K562 (cell line): ENCODE data around the gene NABP2. TPM values are rescaled to one million over a fixed set of nuclear protein-coding genes. Genes with fewer than 3 reads are reported as not detected.

Experiments
- CCNT2 ChIP-seq: IDR thresholded peaks from 2 replicates; pipeline ENCODE4 v1.6.1; 2011; ENCODE audit warnings: borderline replicate concordance, low read depth, mild to moderate bottlenecking, moderate library complexity, mixed read lengths, low read length; ENCODE audit not compliant: insufficient read length; ENCODE audit errors: extremely low read depth
- JUND ChIP-seq, 2 experiments: IDR thresholded peaks; 2 replicates in 1 of 2; 3 replicates in 1 of 2; pipeline ENCODE4 v1.6.1; 2011; ENCODE audit warnings: borderline replicate concordance in 2 of 2, low read depth in 2 of 2, low read length in 2 of 2, improper control_type of control experiment in 1 of 2, missing biosample characterization in 1 of 2, missing genetic modification characterization in 1 of 2, missing genetic modification reagents in 1 of 2
- NCOA6 ChIP-seq: fragments of 450-650 bp; IDR thresholded peaks from 2 replicates; pipeline ENCODE4 v1.6.1; 2017; ENCODE audit warnings: mild to moderate bottlenecking
- NR2C2 ChIP-seq, 2 experiments: fragments of 200-800 bp in 1 of 2; sonication (Bioruptor generic) in 1 of 2; sonication (generic) in 1 of 2; formaldehyde crosslinking in 1 of 2; IDR thresholded peaks; 2 replicates each; pipeline versions ENCODE4 v1.6.1 to v1.8.0; 2016 to 2022; ENCODE audit warnings: mild to moderate bottlenecking in 1 of 2, missing compliant biosample characterization in 1 of 2, missing genetic modification characterization in 1 of 2, missing genetic modification reagents in 1 of 2
- POLR2G ChIP-seq: fragments of 200-400 bp; formaldehyde crosslinking; IDR thresholded peaks from 2 replicates; pipeline ENCODE4 v1.6.1; 2017; ENCODE audit warnings: low read depth, mild to moderate bottlenecking, antibody characterized with exemption, low read length, moderate library complexity
- RCOR1 ChIP-seq, 2 experiments: IDR thresholded peaks; 2 replicates each; pipeline ENCODE4 v1.6.1; 2012; ENCODE audit warnings: low read depth in 2 of 2, low read length in 2 of 2, borderline replicate concordance in 1 of 2, improper control_type of control experiment in 1 of 2
- RFX7 ChIP-seq: fragments of 250-450 bp; sonication (Bioruptor Pico); IDR thresholded peaks from 2 replicates; pipeline ENCODE4 v1.5.1; 2021; ENCODE audit warnings: mild to moderate bottlenecking
- SIN3A ChIP-seq, 2 experiments: fragments of 150-350 bp in 1 of 2; IDR thresholded peaks; 2 replicates each; pipeline ENCODE4 v1.6.1; 2011 to 2016; ENCODE audit warnings: borderline replicate concordance in 2 of 2, low read depth in 2 of 2, low read length in 2 of 2, mild to moderate bottlenecking in 2 of 2, moderate library complexity in 2 of 2; ENCODE audit not compliant: control insufficient read depth in 1 of 2
- SMC3 ChIP-seq: conservative IDR thresholded peaks from 2 replicates; pipeline ENCODE4 v1.6.1; 2011; ENCODE audit warnings: low read depth, low read length, improper control_type of control experiment; ENCODE audit not compliant: insufficient read depth
- SREBF1 ChIP-seq: fragments of 150-350 bp; IDR thresholded peaks from 2 replicates; pipeline ENCODE4 v1.6.1; 2014; ENCODE audit warnings: antibody characterized with exemption, low read depth, low read length, borderline replicate concordance
- TOE1 ChIP-seq, 2 experiments: fragments of 450-650 bp in 1 of 2; sonication (generic) in 1 of 2; formaldehyde crosslinking in 1 of 2; IDR thresholded peaks; 2 replicates each; pipeline versions ENCODE4 v1.7.1 to v1.8.0; 2016 to 2022; ENCODE audit warnings: borderline replicate concordance in 2 of 2, mild to moderate bottlenecking in 2 of 2, antibody characterized with exemption in 1 of 2, inconsistent platforms in 1 of 2, low read depth in 1 of 2, missing genetic modification reagents in 1 of 2, moderate library complexity in 1 of 2
- UBTF ChIP-seq, 2 experiments: IDR thresholded peaks; 2 replicates each; pipeline ENCODE4 v1.6.1; 2012; ENCODE audit warnings: improper control_type of control experiment in 2 of 2, low read depth in 2 of 2, low read length in 2 of 2, borderline replicate concordance in 1 of 2
- ZBED1 ChIP-seq: IDR thresholded peaks from 2 replicates; pipeline ENCODE4 v1.6.1; 2014
- ZHX1 ChIP-seq: fragments of 150-350 bp; conservative IDR thresholded peaks from 2 replicates; pipeline ENCODE4 v1.6.1; 2014; ENCODE audit warnings: low read length
- ZNF436 ChIP-seq: fragments of 250-450, 450-650 bp; sonication (Bioruptor Pico); formaldehyde crosslinking; IDR thresholded peaks from 2 replicates; pipeline ENCODE4 v1.7.0; 2020; ENCODE audit warnings: mild to moderate bottlenecking
- ZNF586 ChIP-seq: fragments of 450-650 bp; formaldehyde crosslinking; conservative IDR thresholded peaks from 2 replicates; pipeline ENCODE4 v1.4.0; 2020; ENCODE audit warnings: mild to moderate bottlenecking, moderate library complexity
- polyA plus RNA-seq, 8 experiments: library from polyadenylated mRNA; depleted of rRNA in 4 of 8; stranded (reverse) in 5 of 8; unstranded in 3 of 8; fragments of >200 nt; fragmentation: Nextera tagmentation in 2 of 8; fragmentation: Illumina TruSeq in 1 of 8; extraction: Ambion mirVana in 2 of 8; extraction: Trizol in 1 of 8; gene quantifications; 2 replicates each; pipeline versions ENCODE4 v1.2.1 to v1.2.3, GENCODE V29; 2011 to 2014; ENCODE audit warnings: inconsistent platforms in 1 of 8, missing spikeins in 1 of 8
- total RNA-seq, 7 experiments: library from RNA; depleted of rRNA in 6 of 7; stranded (reverse); fragments of >200 nt in 6 of 7; fragmentation: Illumina TruSeq in 2 of 7; extraction: Trizol in 2 of 7; gene quantifications; 2 replicates each; pipeline versions ENCODE4 v1.2.1 to v1.2.3, GENCODE V29; 2011 to 2021; ENCODE audit warnings: low replicate concordance in 1 of 7

Gene NABP2
- total and polyA plus RNA-seq, 9 of the 15 experiments (the other 6 are each of a cell fraction or from before 2014, with no cell fraction given) = 11.3 to 60.6 (median 43.5) TPM

GRCh38 chr12:56189099-56189917 lies 34.8 kb upstream of the NABP2 start, which contains the start of gene SMARCC2 (continued):
- peak; percentile 27; the same call in 1 of the 2 replicates for TF ChIP-seq TOE1 (IDR thresholded peaks at IDR 0.05; ENCODE audit: borderline replicate concordance)
- no peak for TF ChIP-seq TOE1 (CRISPR knock-in tag; IDR thresholded peaks at IDR 0.05; ENCODE audit: borderline replicate concordance, low read depth)
- TF ChIP-seq UBTF (IDR thresholded peaks at IDR 0.05; ENCODE audit: borderline replicate concordance in 1 of 2, low read depth in 2 of 2, low read length in 2 of 2) = peak; percentile 54 to 75; a peak in 1 of 4 replicates
- peak in 1 of 2 experiments; percentile 43; a peak in 1 of 4 replicates for TF ChIP-seq SIN3A (IDR thresholded peaks at IDR 0.05; ENCODE audit: borderline replicate concordance in 2 of 2, control insufficient read depth in 1 of 2, low read depth in 2 of 2, low read length in 2 of 2)
- TF ChIP-seq ZNF586 (CRISPR knock-in tag) = no peak
- peak; percentile 65 for TF ChIP-seq JUND (IDR thresholded peaks at IDR 0.05; ENCODE audit: borderline replicate concordance, low read depth, low read length)
- TF ChIP-seq JUND (tag; IDR thresholded peaks at IDR 0.05; ENCODE audit: borderline replicate concordance, low read depth, low read length) = no peak; the same call in 2 of the 3 replicates
- TF ChIP-seq SREBF1 = 0 out of 2 replicates have a peak, but pooled peaks have one; percentile 25
- no peak for TF ChIP-seq RFX7 (CRISPR knock-in tag)
- TF ChIP-seq RCOR1 (IDR thresholded peaks at IDR 0.05; ENCODE audit: borderline replicate concordance in 1 of 2, low read depth in 2 of 2, low read length in 2 of 2) = peak in 1 of 2 experiments; percentile 87; a peak in 2 of 4 replicates
- peak; percentile 78; the same call in 1 of the 2 replicates for TF ChIP-seq SMC3
- no peak for TF ChIP-seq NCOA6
- TF ChIP-seq ZBED1 = no peak
- TF ChIP-seq CCNT2 = peak; percentile 85
- TF ChIP-seq NR2C2 (CRISPR knock-in tag; IDR thresholded peaks at IDR 0.05) = no peak
- peak; percentile 19; the same call in 1 of the 2 replicates for TF ChIP-seq NR2C2 (tag; IDR thresholded peaks at IDR 0.05)
- peak; percentile 99 for TF ChIP-seq ZNF436 (CRISPR knock-in tag)
- TF ChIP-seq ZHX1 = peak; percentile 39; the same call in 1 of the 2 replicates
- peak; percentile 85 for TF ChIP-seq POLR2G
